GM12878 (cell line): ENCODE data around the gene CDX1. TPM values are rescaled to one million over a fixed set of nuclear protein-coding genes. Genes with fewer than 3 reads are reported as not detected.

ENCODE experiments used
- ZBTB33 ChIP-seq: fragments of 450-650 bp; IDR thresholded peaks from 2 replicates; pipeline ENCODE4 v1.6.1; 2017; ENCODE audit warnings: mild to moderate bottlenecking
- ZNF592 ChIP-seq: fragments of 450-650 bp; IDR thresholded peaks from 2 replicates; pipeline ENCODE4 v1.6.1; 2017; ENCODE audit warnings: mild to moderate bottlenecking, moderate library complexity
- polyA plus RNA-seq, 11 experiments: library from polyadenylated mRNA; depleted of rRNA in 4 of 11; unstranded in 6 of 11; stranded (reverse) in 5 of 11; fragments of >200 nt; fragmentation: Nextera tagmentation in 4 of 11; fragmentation: Illumina TruSeq in 1 of 11; extraction: Ambion mirVana in 4 of 11; extraction: Trizol in 1 of 11; gene quantifications; 1 replicate in 1 of 11; 2 replicates in 10 of 11; pipeline versions ENCODE4 v1.2.1 to v1.2.3, GENCODE V29; 2011 to 2016; ENCODE audit warnings: inconsistent platforms in 2 of 11, missing spikeins in 2 of 11, low read depth in 1 of 11
- total RNA-seq, 4 experiments: library from RNA; depleted of rRNA in 3 of 4; stranded (reverse); fragments of >200 nt in 3 of 4; fragmentation: Illumina TruSeq in 1 of 4; extraction: Trizol in 1 of 4; gene quantifications; 2 replicates each; pipeline versions ENCODE4 v1.2.1 to v1.2.3, GENCODE V29; 2013 to 2021
- TF ChIP-seq, protein P1 (sequence below): fragments of 450-650 bp; formaldehyde crosslinking; IDR thresholded peaks from 2 replicates; pipeline ENCODE4 v1.4.0; 2022; ENCODE audit warnings: mild to moderate bottlenecking, moderate library complexity

CDX1 gene
- total and polyA plus RNA-seq, 10 of the 15 experiments (the other 5 are each of a cell fraction or from before 2014, with no cell fraction given), result not detected

DNA sequence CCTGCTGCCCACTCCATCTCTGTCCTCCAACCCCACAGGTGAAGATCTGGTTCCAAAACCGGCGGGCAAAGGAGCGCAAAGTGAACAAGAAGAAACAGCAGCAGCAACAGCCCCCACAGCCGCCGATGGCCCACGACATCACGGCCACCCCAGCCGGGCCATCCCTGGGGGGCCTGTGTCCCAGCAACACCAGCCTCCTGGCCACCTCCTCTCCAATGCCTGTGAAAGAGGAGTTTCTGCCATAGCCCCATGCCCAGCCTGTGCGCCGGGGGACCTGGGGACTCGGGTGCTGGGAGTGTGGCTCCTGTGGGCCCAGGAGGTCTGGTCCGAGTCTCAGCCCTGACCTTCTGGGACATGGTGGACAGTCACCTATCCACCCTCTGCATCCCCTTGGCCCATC lies 16.9 kb downstream of the CDX1 start (continued):
- TF ChIP-seq, protein P1, sequence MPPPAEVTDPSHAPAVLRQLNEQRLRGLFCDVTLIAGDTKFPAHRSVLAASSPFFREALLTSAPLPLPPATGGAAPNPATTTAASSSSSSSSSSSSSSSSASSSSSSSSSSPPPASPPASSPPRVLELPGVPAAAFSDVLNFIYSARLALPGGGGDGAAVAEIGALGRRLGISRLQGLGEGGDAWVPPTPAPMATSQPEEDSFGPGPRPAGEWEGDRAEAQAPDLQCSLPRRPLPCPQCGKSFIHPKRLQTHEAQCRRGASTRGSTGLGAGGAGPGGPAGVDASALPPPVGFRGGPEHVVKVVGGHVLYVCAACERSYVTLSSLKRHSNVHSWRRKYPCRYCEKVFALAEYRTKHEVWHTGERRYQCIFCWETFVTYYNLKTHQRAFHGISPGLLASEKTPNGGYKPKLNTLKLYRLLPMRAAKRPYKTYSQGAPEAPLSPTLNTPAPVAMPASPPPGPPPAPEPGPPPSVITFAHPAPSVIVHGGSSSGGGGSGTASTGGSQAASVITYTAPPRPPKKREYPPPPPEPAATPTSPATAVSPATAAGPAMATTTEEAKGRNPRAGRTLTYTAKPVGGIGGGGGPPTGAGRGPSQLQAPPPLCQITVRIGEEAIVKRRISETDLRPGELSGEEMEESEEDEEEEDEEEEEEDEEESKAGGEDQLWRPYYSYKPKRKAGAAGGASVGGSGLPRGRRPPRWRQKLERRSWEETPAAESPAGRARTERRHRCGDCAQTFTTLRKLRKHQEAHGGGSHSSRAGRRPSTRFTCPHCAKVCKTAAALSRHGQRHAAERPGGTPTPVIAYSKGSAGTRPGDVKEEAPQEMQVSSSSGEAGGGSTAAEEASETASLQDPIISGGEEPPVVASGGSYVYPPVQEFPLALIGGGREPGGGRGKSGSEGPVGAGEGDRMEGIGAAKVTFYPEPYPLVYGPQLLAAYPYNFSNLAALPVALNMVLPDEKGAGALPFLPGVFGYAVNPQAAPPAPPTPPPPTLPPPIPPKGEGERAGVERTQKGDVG (CRISPR knock-in tag), result no peak
- TF ChIP-seq ZBTB33 (no peak), ZNF592 (no peak)
- TF ChIP-seq, all 136 proteins: peak for 0
